Measurements from ENCODE around the gene SPECC1L.

- TF ChIP-seq EZH2 (IDR thresholded peaks at IDR 0.05; ENCODE audit: insufficient read depth, low read length) = no peak
- TF ChIP-seq, protein P1, sequence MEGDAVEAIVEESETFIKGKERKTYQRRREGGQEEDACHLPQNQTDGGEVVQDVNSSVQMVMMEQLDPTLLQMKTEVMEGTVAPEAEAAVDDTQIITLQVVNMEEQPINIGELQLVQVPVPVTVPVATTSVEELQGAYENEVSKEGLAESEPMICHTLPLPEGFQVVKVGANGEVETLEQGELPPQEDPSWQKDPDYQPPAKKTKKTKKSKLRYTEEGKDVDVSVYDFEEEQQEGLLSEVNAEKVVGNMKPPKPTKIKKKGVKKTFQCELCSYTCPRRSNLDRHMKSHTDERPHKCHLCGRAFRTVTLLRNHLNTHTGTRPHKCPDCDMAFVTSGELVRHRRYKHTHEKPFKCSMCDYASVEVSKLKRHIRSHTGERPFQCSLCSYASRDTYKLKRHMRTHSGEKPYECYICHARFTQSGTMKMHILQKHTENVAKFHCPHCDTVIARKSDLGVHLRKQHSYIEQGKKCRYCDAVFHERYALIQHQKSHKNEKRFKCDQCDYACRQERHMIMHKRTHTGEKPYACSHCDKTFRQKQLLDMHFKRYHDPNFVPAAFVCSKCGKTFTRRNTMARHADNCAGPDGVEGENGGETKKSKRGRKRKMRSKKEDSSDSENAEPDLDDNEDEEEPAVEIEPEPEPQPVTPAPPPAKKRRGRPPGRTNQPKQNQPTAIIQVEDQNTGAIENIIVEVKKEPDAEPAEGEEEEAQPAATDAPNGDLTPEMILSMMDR (IDR thresholded peaks at IDR 0.05; ENCODE audit: insufficient read depth, low read depth, low read length) = no peak
Observed at GRCh38 chr22:24412274-24412673, 141.6 kb downstream of the SPECC1L start.
